Dermis microvascular lymphatic vessel endothelial cell (primary cell): ENCODE measurements around the gene REV1. TPM values are rescaled to one million over a fixed set of nuclear protein-coding genes. Genes with fewer than 3 reads are reported as not detected.
"Not testable (repeated sequence)": the region's sequence is repeated elsewhere in the genome, so short reads cannot be mapped to it uniquely, and the experiment has no call there.

Source experiments
- DNase-seq, 2 donors: peaks; one replicate each; pipeline versions ENCODE4 v3.0.0 to v3.0.0-alpha.2; 2010; ENCODE audit warnings: low read depth in 2 of 2
- total RNA-seq: library from RNA; depleted of rRNA; stranded (reverse); fragments of >200 nt; gene quantifications from 2 replicates; pipeline ENCODE4 v1.2.1, GENCODE V29; 2014

The REV1 gene
- total RNA-seq, 1 donor from 2014 or later = 25.0 TPM

- not testable (repeated sequence) for DNase-seq
Observed at GRCh38 chr2:99354825-99355224, 135.0 kb downstream of the REV1 start.

GRCh38 chr2:99354070-99354469 lies 135.7 kb downstream of the REV1 start:
- DNase-seq = no peak

Other genes starting within 250 kb of the REV1 start
- gene LYG2, start 234.4 kb downstream of the REV1 start, total RNA-seq = not detected in 2 replicates
- 0.13 and 0.51 TPM in 2 replicates for gene LYG1, start 188.8 kb downstream of the REV1 start, total RNA-seq
- 62.3 and 65.5 TPM in 2 replicates for gene TXNDC9, start 153.7 kb downstream of the REV1 start, total RNA-seq
- gene EIF5B, start 152.6 kb downstream of the REV1 start, total RNA-seq = 16.7 and 22.6 TPM in 2 replicates